KMS-11 (cell line): ENCODE data around the gene MUC22.
"Not testable (repeated sequence)": the region's sequence is repeated elsewhere in the genome, so short reads cannot be mapped to it uniquely, and the experiment has no call there.

Source experiments
- H2AFZ ChIP-seq: fragments of 200-600 bp; sonication (generic); 2 replicates; pipeline ENCODE4 v1.6.1; 2016; ENCODE audit warnings: antibody characterized with exemption, mixed run types, low read depth
- H3K27ac ChIP-seq: fragments of 200-600 bp; sonication (generic); 2 replicates; pipeline ENCODE4 v1.6.1; 2016; ENCODE audit warnings: mild to moderate bottlenecking, mixed run types
- H3K27me3 ChIP-seq: fragments of 200-600 bp; sonication (generic); 2 replicates; pipeline ENCODE4 v1.6.1; 2017; ENCODE audit warnings: mild to moderate bottlenecking, low read depth, mixed run types, moderate library complexity; ENCODE audit not compliant: insufficient read depth
- H3K36me3 ChIP-seq: fragments of 200-600 bp; sonication (generic); 2 replicates; pipeline ENCODE4 v1.6.1; 2017; ENCODE audit warnings: mild to moderate bottlenecking, mixed run types; ENCODE audit not compliant: insufficient read depth
- H3K4me1 ChIP-seq: fragments of 200-600 bp; sonication (generic); 2 replicates; pipeline ENCODE4 v1.6.1; 2016; ENCODE audit warnings: mild to moderate bottlenecking, low read depth, mixed run types; ENCODE audit not compliant: poor library complexity, severe bottlenecking
- H3K4me2 ChIP-seq: fragments of 200-600 bp; sonication (generic); 2 replicates; pipeline ENCODE4 v1.7.0; 2016; ENCODE audit warnings: mild to moderate bottlenecking, mixed run types
- H3K4me3 ChIP-seq: fragments of 200-600 bp; sonication (generic); IDR thresholded peaks from 2 replicates; pipeline ENCODE4 v1.6.1; 2017; ENCODE audit warnings: low read depth, low read length, mixed read lengths; ENCODE audit not compliant: insufficient read depth
- H3K79me2 ChIP-seq: fragments of 200-600 bp; sonication (generic); 2 replicates; pipeline ENCODE4 v1.6.1; 2016; ENCODE audit warnings: low read depth, mixed run types; ENCODE audit not compliant: insufficient read depth
- H3K9ac ChIP-seq: fragments of 200-600 bp; sonication (generic); 2 replicates; pipeline ENCODE4 v1.6.1; 2016; ENCODE audit warnings: mild to moderate bottlenecking, mixed run types
- H4K20me1 ChIP-seq: fragments of 200-600 bp; sonication (generic); 2 replicates; pipeline ENCODE4 v1.6.1; 2016; ENCODE audit warnings: mild to moderate bottlenecking, mixed run types; ENCODE audit not compliant: insufficient read depth
- TF ChIP-seq, protein P1 (sequence below): fragments of 200-600 bp; sonication (generic); conservative IDR thresholded peaks from 2 replicates; pipeline ENCODE4 v1.6.1; 2017; ENCODE audit warnings: low read depth, mild to moderate bottlenecking, antibody characterized with exemption, low read length, moderate library complexity, mixed read lengths

The MUC22 gene

DNA sequence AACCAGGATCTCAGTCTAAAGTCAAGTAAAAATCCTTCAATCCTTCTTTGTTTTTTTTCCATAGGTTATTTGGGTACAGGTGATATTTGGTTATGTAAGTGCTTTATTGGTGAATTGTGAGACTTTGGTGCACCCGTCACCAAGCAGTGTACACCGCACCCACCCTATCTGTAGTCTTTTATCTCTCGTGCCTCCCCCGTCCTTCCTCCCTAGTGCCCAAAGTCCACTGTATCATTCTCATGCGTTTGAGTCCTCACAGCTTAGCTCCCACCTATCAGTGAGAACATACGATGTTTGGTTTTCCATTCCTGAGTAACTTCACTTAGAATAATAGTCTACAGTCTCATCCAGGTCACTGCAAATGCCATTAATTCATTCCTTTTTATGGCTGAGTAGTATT lies 879 bp downstream of the MUC22 start:
- Histone ChIP-seq H3K4me1 (peaks cover 11% of the 10 kb centered on the region), H2AFZ (no peak overlapping the region), H3K27me3 (no peaks in the 10 kb centered on the region), H3K9ac (no peak overlapping the region), H3K27ac (no peak overlapping the region), H3K36me3 (no peaks in the 10 kb centered on the region), H3K79me2 (no peaks in the 10 kb centered on the region), H3K4me2 (no peak overlapping the region), H4K20me1 (no peaks in the 10 kb centered on the region), H3K4me3 (no peak overlapping the region)
- TF ChIP-seq, protein P1, sequence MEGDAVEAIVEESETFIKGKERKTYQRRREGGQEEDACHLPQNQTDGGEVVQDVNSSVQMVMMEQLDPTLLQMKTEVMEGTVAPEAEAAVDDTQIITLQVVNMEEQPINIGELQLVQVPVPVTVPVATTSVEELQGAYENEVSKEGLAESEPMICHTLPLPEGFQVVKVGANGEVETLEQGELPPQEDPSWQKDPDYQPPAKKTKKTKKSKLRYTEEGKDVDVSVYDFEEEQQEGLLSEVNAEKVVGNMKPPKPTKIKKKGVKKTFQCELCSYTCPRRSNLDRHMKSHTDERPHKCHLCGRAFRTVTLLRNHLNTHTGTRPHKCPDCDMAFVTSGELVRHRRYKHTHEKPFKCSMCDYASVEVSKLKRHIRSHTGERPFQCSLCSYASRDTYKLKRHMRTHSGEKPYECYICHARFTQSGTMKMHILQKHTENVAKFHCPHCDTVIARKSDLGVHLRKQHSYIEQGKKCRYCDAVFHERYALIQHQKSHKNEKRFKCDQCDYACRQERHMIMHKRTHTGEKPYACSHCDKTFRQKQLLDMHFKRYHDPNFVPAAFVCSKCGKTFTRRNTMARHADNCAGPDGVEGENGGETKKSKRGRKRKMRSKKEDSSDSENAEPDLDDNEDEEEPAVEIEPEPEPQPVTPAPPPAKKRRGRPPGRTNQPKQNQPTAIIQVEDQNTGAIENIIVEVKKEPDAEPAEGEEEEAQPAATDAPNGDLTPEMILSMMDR: no peak

DNA sequence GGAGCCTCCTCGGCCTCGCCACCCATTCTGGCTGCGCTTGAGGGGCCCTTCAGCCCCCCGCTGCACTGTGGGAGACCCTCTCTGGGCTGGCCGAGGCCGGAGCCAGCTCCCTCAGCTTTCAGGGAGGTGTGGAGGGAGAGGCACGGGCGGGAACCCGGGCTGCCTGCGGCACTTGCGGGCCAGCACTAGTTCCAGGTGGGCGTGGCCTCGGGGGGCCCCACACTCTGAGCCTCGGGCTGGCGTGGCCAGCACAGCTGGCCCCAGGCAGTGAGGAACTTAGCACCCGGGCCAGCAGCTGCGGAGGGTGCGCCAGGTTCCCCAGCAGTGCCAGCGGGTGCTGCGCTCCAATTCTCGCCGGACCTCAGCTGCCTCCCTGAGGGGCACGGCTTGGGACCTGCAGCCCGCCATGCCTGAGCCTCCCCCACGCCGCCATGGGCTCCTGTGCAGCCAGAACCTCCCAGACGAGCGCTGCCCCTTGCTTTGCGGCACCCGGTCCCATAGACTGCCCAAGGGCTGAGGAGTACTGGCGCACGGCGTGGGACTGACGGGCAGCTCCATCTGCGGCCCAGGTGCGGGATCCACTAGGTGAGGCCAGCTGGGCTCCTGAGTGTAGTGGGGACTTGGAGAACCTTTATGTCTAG lies 6.5 kb downstream of the MUC22 start:
- H3K4me3 ChIP-seq: no peak overlapping the region
- H3K27me3 ChIP-seq: no peaks in the 10 kb centered on the region
- H2AFZ ChIP-seq: peak overlapping the region; percentile 25; the same call in 1 of the 2 replicates
- H3K79me2 ChIP-seq: no peaks in the 10 kb centered on the region
- no peak overlapping the region; the same call in 1 of the 2 replicates for H3K9ac ChIP-seq
- no peaks in the 10 kb centered on the region for H4K20me1 ChIP-seq
- TF ChIP-seq, protein P1: no peak
- peaks cover 14% of the 10 kb centered on the region for H3K4me1 ChIP-seq
- H3K27ac ChIP-seq: peak overlapping the region; percentile 65
- no peaks in the 10 kb centered on the region for H3K36me3 ChIP-seq
- peak overlapping the region; percentile 23 for H3K4me2 ChIP-seq

DNA sequence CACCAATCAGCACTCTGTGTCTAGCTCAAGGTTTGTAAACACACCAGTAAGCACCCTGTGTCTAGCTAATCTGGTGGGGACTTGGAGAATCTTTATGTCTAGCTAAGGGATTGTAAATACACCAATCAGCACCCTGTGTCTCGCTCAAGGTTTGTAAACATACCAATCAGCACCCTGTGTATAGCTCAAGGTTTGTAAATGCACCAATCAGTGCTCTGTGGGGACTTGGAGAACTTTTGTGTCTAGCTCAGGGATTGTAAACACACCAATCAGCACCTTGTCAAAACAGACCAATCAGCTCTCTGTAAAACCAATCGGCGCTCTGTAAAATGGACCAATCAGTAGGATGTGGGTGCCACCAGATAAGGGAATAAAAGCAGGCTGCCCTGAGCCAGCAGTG lies 7.2 kb downstream of the MUC22 start:
- H3K27me3 ChIP-seq, H3K9ac ChIP-seq, H3K27ac ChIP-seq, H2AFZ ChIP-seq, H4K20me1 ChIP-seq, H3K4me3 ChIP-seq, H3K36me3 ChIP-seq, H3K4me2 ChIP-seq, H3K79me2 ChIP-seq: not testable (repeated sequence)
- peaks cover 14% of the 10 kb centered on the region for H3K4me1 ChIP-seq

DNA sequence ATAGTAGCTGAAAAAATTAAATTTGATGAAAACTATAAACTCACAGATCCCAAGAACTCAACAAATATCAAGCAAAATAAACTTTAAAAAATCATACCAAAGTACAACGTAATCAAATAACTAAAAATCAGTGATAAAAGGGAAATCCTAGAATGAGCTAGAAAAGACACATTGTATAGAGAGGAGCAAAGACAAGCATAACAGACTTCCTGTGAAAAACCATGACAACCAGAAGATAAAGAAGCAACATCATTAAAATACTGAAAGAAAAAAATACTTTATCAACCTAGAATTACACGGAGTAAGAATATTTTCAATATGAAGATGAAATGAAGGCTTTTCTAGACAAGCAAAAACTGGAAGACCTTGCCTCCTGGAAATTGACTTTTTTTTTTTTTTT lies 9.8 kb downstream of the MUC22 start:
- Histone ChIP-seq H3K27ac (no peak overlapping the region), H4K20me1 (no peaks in the 10 kb centered on the region), H3K4me2 (no peak overlapping the region)

DNA sequence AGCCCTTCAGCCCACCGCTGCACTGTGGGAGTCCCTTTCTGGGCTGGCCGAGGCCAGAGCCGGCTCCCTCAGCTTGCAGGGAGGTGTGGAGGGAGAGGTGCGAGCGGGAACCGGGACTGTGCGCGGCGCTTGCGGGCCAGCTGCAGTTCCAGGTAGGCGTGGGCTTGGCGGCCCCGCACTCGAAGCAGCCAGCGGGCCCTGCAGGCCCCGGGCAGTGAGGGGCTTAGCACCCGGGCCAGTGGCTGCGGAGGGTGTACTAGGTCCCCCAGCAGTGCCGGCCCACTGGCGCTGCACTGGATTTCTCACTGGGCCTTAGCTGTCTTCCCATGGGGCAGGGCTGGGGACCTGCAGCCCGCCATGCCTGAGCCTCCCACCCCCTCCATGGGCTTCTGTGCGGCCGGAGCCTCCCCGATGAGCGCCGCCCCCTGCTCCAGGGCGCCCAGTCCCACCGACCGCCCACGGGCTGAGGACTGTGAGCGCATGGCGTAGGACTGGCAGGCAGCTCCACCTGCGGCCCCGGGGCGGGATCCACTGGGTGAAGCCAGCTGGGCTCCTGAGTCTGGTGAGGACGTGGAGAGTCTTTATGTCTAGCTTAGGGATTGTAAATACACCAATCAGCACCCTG lies 10.5 kb downstream of the MUC22 start:
- H2AFZ ChIP-seq, H3K36me3 ChIP-seq, H3K27ac ChIP-seq, H3K4me1 ChIP-seq, H3K4me2 ChIP-seq, H3K79me2 ChIP-seq, H4K20me1 ChIP-seq, H3K9ac ChIP-seq, H3K27me3 ChIP-seq, H3K4me3 ChIP-seq: not testable (repeated sequence)

More for the DNA sequence above, 9.8 kb downstream of the MUC22 start:
- Histone ChIP-seq H3K79me2 (no peaks in the 10 kb centered on the region), H3K27me3 (no peaks in the 10 kb centered on the region), H3K9ac (no peak overlapping the region), H3K4me1 (peaks cover 14% of the 10 kb centered on the region), H2AFZ (no peak overlapping the region), H3K4me3 (no peak overlapping the region), H3K36me3 (no peaks in the 10 kb centered on the region)
- TF ChIP-seq, protein P1: no peak

DNA sequence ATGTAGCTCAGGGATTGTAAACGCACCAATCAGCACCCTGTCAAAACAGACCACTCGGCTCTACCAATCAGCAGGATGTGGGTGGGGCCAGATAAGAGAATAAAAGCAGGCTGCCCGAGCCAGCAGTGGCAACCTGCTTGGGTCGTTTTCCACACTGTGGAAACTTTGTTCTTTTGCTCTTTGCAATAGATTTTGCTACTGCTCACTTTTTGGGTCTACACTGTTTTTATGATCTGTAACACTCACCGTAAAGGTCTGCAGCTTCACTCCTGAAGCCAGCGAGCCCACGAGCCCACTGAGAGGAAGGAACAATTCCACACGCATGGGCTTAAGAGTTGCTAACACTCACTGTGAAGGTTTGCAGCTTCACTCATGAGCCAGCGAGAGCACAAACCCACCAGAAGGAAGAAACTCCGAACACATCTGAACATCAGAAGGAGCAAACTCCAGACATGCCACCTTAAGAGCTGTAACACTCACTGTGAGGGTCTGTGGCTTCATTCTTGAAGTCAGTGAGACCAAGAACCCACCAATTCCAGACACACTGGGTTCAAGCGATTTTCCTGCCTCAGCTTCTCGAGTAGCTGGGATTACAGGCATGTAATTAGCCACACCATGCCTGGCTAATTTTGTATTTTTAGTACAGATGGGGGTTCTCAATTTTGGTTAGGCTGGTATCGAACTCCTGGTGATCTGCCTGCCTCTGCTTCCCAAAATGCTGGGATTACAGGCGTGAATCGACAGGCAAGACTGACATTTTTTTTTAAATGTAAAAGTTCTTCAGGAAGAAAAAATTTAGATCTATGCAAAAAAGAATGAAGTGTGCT lies 11.6 kb downstream of the MUC22 start:
- H3K27ac ChIP-seq, H3K27me3 ChIP-seq, H3K79me2 ChIP-seq, H3K4me1 ChIP-seq, H4K20me1 ChIP-seq, H3K36me3 ChIP-seq, H3K9ac ChIP-seq, H3K4me3 ChIP-seq, H3K4me2 ChIP-seq, H2AFZ ChIP-seq: not testable (repeated sequence)
